Activated gamma-delta T cell (primary cell): Measurements from ENCODE around the gene TTC9.

ENCODE experiments used
- DNase-seq: peaks from one replicate; lab custom pipeline; 2025; lab: John Stamatoyannopoulos, UW

Gene TTC9

GRCh38 chr14:70716483-70716882, 74.8 kb downstream of the TTC9 start:
- no peak for DNase-seq

- no peak for DNase-seq
Observed at GRCh38 chr14:70716958-70717357, 75.2 kb downstream of the TTC9 start.

DNA sequence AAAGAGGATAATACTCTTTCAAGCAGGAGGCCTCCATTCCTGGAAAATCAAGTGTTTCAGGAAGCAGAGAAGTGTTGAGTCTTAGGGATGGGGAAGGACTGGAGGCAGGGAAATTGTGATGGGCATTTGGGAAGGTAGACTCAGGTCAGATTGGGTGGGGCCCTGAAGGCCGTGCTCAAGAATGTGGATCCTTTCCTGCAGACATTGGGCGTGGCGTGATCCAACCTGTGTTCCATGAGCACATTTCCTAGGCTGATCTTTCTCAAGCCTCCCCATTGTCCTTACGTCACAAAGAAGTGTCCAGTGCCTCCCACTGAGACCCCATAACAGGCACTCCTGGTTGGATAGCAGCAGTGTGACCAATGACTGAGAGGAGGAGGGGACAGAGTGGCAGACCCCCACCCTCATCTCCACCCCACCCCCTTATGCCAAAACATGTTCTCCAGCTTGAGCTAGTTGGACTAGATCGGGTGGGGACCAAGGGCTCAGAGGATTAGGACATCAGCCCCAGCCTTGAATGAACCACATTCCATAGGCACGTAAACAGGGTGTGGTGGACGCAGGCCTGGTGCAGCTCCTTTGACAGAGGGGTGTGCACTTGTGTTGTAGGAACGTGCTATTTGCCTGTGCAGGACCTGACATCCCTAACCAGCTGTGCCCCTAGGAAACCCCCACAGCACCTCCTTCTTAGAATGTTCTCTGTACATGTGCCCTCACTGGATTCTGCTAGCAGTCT, 76.8 kb downstream of the TTC9 start:
- DNase-seq, result no peak

- no peak for DNase-seq
Observed at GRCh38 chr14:70721542-70721941, 79.8 kb downstream of the TTC9 start.

GRCh38 chr14:70722418-70722817, 80.7 kb downstream of the TTC9 start:
- no peak for DNase-seq

DNA sequence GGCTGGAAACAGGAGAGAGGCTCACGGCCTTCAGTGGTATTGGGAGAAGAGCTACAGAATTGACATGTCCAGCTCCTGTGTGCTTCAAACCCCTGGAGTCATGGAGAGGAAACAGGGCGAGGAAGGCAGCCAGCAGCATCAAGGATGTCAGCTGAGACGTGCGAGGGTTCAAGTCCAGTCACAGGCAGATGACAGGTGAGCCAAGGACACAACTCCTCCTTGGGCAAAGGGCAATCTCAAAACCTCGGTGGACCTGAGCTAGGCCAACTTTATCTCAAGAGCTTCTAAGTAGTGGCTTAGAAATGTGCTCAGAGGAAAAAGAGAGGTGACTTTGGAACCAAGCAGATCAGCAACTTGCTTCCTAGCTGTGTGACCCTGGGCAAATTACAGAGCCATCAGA, 81.6 kb downstream of the TTC9 start:
- no peak for DNase-seq

DNA sequence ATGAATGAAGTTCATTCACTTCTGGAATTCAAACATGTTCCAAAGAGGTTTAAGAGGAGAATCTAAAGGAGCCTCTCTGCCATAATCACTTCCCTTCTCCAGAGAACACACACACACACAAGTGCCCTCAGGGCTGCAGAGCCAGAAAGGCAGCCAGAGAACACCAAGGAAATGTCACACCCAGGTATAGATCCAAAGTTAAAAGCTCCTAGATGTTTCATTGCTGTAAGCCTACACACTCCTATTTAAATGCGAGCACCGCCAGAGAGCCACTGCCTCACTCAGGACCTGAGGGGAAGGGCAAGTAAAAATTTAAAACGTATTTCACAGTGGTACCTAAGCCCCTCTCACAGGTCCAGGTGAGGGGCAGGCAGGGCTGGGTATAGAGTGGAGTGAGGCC, 82.4 kb downstream of the TTC9 start:
- no peak for DNase-seq

DNA sequence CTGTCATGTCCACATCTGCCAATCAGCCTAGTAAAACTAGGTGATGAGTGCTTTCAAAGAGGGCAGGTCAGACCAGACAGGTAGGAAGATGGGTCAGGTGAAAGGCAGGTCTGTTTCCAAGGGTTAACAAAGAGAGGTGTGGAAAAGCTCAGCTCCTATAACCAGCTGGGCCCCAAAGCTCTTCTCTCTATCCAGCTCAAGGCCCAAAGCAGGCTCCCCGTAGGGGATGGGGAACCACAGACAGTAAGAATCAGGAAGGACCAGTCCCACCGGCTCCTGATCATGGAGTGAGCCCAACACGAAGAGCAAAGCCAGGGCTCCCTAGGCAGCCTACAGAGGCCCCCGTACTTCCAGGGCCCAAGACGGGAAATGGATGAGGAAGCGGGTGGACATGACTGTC, 83.2 kb downstream of the TTC9 start:
- DNase-seq, result no peak
